Cardiac muscle cell (in vitro differentiated cells and primary cell): ENCODE results near the gene KRTAP20-2. TPM values are rescaled to one million over a fixed set of nuclear protein-coding genes. Genes with fewer than 3 reads are reported as not detected.

Experiments used
- DNase-seq, 2 donors: peaks; one replicate each; pipeline versions ENCODE4 v3.0.0 to v3.0.0-alpha.2; 2010 to 2017; ENCODE audit warnings: low read depth in 1 of 2, low spot score in 1 of 2
- H3K27ac ChIP-seq: fragments of 200-600 bp; sonication (generic); 2 replicates; pipeline ENCODE4 v1.5.1; 2016
- H3K27me3 ChIP-seq: fragments of 200-600 bp; sonication (generic); 2 replicates; pipeline ENCODE4 v1.6.0; 2016; ENCODE audit warnings: control low read depth
- H3K36me3 ChIP-seq: fragments of 200-600 bp; sonication (generic); 2 replicates; pipeline ENCODE4 v1.5.1; 2016; ENCODE audit warnings: control low read depth
- H3K4me1 ChIP-seq: fragments of 200-600 bp; sonication (generic); 2 replicates; pipeline ENCODE4 v1.8.1; 2017; ENCODE audit warnings: low read depth, mild to moderate bottlenecking, mixed run types
- H3K4me3 ChIP-seq: fragments of 200-600 bp; sonication (generic); 2 replicates; pipeline ENCODE4 v1.5.1; 2016; ENCODE audit warnings: mild to moderate bottlenecking
- H3K9me3 ChIP-seq: fragments of 200-600 bp; sonication (generic); 2 replicates; pipeline ENCODE4 v1.5.1; 2017; ENCODE audit warnings: low read depth, mild to moderate bottlenecking, control low read depth
- polyA plus RNA-seq: library from polyadenylated mRNA; unstranded; fragments of >200 nt; fragmentation: Nextera tagmentation; extraction: Ambion mirVana; gene quantifications from 2 replicates; pipeline ENCODE4 v1.2.1, GENCODE V29; 2016
- total RNA-seq: library from RNA; depleted of rRNA; stranded (reverse); fragments of >200 nt; gene quantifications from 2 replicates; pipeline ENCODE4 v1.2.3, GENCODE V29; 2016
- TF ChIP-seq, protein P1 (sequence below): IDR thresholded peaks from 2 replicates; pipeline ENCODE4 v1.5.1; 2012; ENCODE audit warnings: low read depth, mild to moderate bottlenecking, low read length

KRTAP20-2 gene
- total and polyA plus RNA-seq, 2 experiments from 2014 or later, result not detected

DNA sequence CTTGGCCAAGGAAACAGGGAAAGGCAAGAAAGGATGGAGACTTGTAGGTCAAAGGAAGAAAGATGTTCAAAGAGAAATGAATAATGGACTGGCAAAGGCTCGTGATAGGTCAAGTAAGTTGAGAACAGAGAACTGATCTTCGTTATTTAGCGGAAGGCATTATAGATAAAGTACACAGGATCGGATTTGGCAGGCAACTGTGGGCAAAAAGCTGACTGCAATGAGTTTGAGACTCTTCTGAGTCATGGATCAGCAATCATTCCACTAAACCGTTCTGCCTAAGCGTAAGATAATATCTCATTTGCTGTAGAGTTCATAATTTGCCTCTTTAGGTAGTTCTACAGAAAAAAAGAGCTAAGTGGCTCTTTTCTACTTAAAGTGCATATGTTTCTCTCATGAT lies 49.5 kb downstream of the KRTAP20-2 start:
- H3K36me3 ChIP-seq, result no peaks in the 10 kb centered on the region
- H3K27me3 ChIP-seq, result no peaks in the 10 kb centered on the region
- TF ChIP-seq, protein P1, sequence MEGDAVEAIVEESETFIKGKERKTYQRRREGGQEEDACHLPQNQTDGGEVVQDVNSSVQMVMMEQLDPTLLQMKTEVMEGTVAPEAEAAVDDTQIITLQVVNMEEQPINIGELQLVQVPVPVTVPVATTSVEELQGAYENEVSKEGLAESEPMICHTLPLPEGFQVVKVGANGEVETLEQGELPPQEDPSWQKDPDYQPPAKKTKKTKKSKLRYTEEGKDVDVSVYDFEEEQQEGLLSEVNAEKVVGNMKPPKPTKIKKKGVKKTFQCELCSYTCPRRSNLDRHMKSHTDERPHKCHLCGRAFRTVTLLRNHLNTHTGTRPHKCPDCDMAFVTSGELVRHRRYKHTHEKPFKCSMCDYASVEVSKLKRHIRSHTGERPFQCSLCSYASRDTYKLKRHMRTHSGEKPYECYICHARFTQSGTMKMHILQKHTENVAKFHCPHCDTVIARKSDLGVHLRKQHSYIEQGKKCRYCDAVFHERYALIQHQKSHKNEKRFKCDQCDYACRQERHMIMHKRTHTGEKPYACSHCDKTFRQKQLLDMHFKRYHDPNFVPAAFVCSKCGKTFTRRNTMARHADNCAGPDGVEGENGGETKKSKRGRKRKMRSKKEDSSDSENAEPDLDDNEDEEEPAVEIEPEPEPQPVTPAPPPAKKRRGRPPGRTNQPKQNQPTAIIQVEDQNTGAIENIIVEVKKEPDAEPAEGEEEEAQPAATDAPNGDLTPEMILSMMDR, result no peak
- no peak overlapping the region for H3K27ac ChIP-seq
- H3K4me1 ChIP-seq, result no peaks in the 10 kb centered on the region
- no peak overlapping the region for H3K4me3 ChIP-seq
- no peaks in the 10 kb centered on the region for H3K9me3 ChIP-seq
- no peak for DNase-seq

Other genes with a start within 250 kb of the KRTAP20-2 start
- not detected in 2 replicates for gene KRTAP13-1, start 239.2 kb upstream of the KRTAP20-2 start, total RNA-seq
- gene KRTAP13-1, start 239.2 kb upstream of the KRTAP20-2 start, polyA plus RNA-seq, result not detected in 2 replicates
- not detected in 2 replicates for gene KRTAP13-3, start 209.3 kb upstream of the KRTAP20-2 start, total RNA-seq
- gene KRTAP13-3, start 209.3 kb upstream of the KRTAP20-2 start, polyA plus RNA-seq, result not detected in 2 replicates
- gene KRTAP13-4, start 205.0 kb upstream of the KRTAP20-2 start, total RNA-seq, result not detected in 2 replicates
- not detected in 2 replicates for gene KRTAP13-4, start 205.0 kb upstream of the KRTAP20-2 start, polyA plus RNA-seq
- not detected in 2 replicates for gene KRTAP15-1, start 194.9 kb upstream of the KRTAP20-2 start, total RNA-seq
- gene KRTAP15-1, start 194.9 kb upstream of the KRTAP20-2 start, polyA plus RNA-seq, result not detected in 2 replicates
- not detected in 2 replicates for gene KRTAP19-1, start 154.8 kb upstream of the KRTAP20-2 start, total RNA-seq
- gene KRTAP19-1, start 154.8 kb upstream of the KRTAP20-2 start, polyA plus RNA-seq, result not detected in 2 replicates
- not detected in 2 replicates for gene KRTAP19-2, start 147.8 kb upstream of the KRTAP20-2 start, total RNA-seq
- gene KRTAP19-2, start 147.8 kb upstream of the KRTAP20-2 start, polyA plus RNA-seq, result not detected in 2 replicates
- not detected in 2 replicates for gene KRTAP19-3, start 143.2 kb upstream of the KRTAP20-2 start, total RNA-seq
- not detected in 2 replicates for gene KRTAP19-3, start 143.2 kb upstream of the KRTAP20-2 start, polyA plus RNA-seq
- not detected in 2 replicates for gene KRTAP19-4, start 138.0 kb upstream of the KRTAP20-2 start, total RNA-seq
- gene KRTAP19-4, start 138.0 kb upstream of the KRTAP20-2 start, polyA plus RNA-seq, result not detected in 2 replicates
- gene KRTAP19-5, start 133.1 kb upstream of the KRTAP20-2 start, total RNA-seq, result not detected in 2 replicates
- gene KRTAP19-5, start 133.1 kb upstream of the KRTAP20-2 start, polyA plus RNA-seq, result not detected in 2 replicates
- not detected in 2 replicates for gene KRTAP19-6, start 93.3 kb upstream of the KRTAP20-2 start, total RNA-seq
- gene KRTAP19-6, start 93.3 kb upstream of the KRTAP20-2 start, polyA plus RNA-seq, result not detected in 2 replicates
- gene KRTAP19-7, start 73.9 kb upstream of the KRTAP20-2 start, total RNA-seq, result not detected in 2 replicates
- not detected in 2 replicates for gene KRTAP19-7, start 73.9 kb upstream of the KRTAP20-2 start, polyA plus RNA-seq
- gene KRTAP22-2, start 44.8 kb upstream of the KRTAP20-2 start, total RNA-seq, result not detected in 2 replicates
- not detected in 2 replicates for gene KRTAP22-2, start 44.8 kb upstream of the KRTAP20-2 start, polyA plus RNA-seq
- not detected in 2 replicates for gene KRTAP6-3, start 42.8 kb upstream of the KRTAP20-2 start, total RNA-seq
- not detected in 2 replicates for gene KRTAP6-3, start 42.8 kb upstream of the KRTAP20-2 start, polyA plus RNA-seq
- gene KRTAP6-2, start 36.3 kb upstream of the KRTAP20-2 start, total RNA-seq, result not detected in 2 replicates
- gene KRTAP6-2, start 36.3 kb upstream of the KRTAP20-2 start, polyA plus RNA-seq, result not detected in 2 replicates
- not detected in 2 replicates for gene KRTAP22-1, start 34.1 kb upstream of the KRTAP20-2 start, total RNA-seq
- not detected in 2 replicates for gene KRTAP22-1, start 34.1 kb upstream of the KRTAP20-2 start, polyA plus RNA-seq
- gene KRTAP6-1, start 21.3 kb upstream of the KRTAP20-2 start, total RNA-seq, result not detected in 2 replicates
- not detected in 2 replicates for gene KRTAP6-1, start 21.3 kb upstream of the KRTAP20-2 start, polyA plus RNA-seq
- not detected in 2 replicates for gene KRTAP20-1, start 18.8 kb upstream of the KRTAP20-2 start, total RNA-seq
- not detected in 2 replicates for gene KRTAP20-1, start 18.8 kb upstream of the KRTAP20-2 start, polyA plus RNA-seq
- gene KRTAP20-4, start 14.6 kb upstream of the KRTAP20-2 start, total RNA-seq, result not detected in 2 replicates
- not detected in 2 replicates for gene KRTAP20-4, start 14.6 kb upstream of the KRTAP20-2 start, polyA plus RNA-seq
- gene KRTAP20-3, start 7.7 kb downstream of the KRTAP20-2 start, total RNA-seq, result not detected in 2 replicates
- not detected in 2 replicates for gene KRTAP20-3, start 7.7 kb downstream of the KRTAP20-2 start, polyA plus RNA-seq
- gene KRTAP21-3, start 83.6 kb downstream of the KRTAP20-2 start, total RNA-seq, result not detected in 2 replicates
- not detected in 2 replicates for gene KRTAP21-3, start 83.6 kb downstream of the KRTAP20-2 start, polyA plus RNA-seq
- gene KRTAP21-2, start 112.1 kb downstream of the KRTAP20-2 start, total RNA-seq, result not detected in 2 replicates
- not detected in 2 replicates for gene KRTAP21-2, start 112.1 kb downstream of the KRTAP20-2 start, polyA plus RNA-seq
- not detected in 2 replicates for gene KRTAP21-1, start 120.2 kb downstream of the KRTAP20-2 start, total RNA-seq
- gene KRTAP21-1, start 120.2 kb downstream of the KRTAP20-2 start, polyA plus RNA-seq, result not detected in 2 replicates
- gene KRTAP8-1, start 178.1 kb downstream of the KRTAP20-2 start, total RNA-seq, result not detected in 2 replicates
- gene KRTAP8-1, start 178.1 kb downstream of the KRTAP20-2 start, polyA plus RNA-seq, result not detected in 2 replicates
- not detected in 2 replicates for gene KRTAP7-1, start 194.6 kb downstream of the KRTAP20-2 start, total RNA-seq
- gene KRTAP7-1, start 194.6 kb downstream of the KRTAP20-2 start, polyA plus RNA-seq, result not detected in 2 replicates
- gene KRTAP11-1, start 246.4 kb downstream of the KRTAP20-2 start, total RNA-seq, result not detected in 2 replicates
- gene KRTAP11-1, start 246.4 kb downstream of the KRTAP20-2 start, polyA plus RNA-seq, result not detected in 2 replicates